Esophagus (tissue), 2 donors: ENCODE results near the gene LPAR6. TPM values are rescaled to one million over a fixed set of nuclear protein-coding genes. Genes with fewer than 3 reads are reported as not detected.
"Not testable (repeated sequence)": the region's sequence is repeated elsewhere in the genome, so short reads cannot be mapped to it uniquely, and the experiment has no call there.

Experiments used
- H3K27ac ChIP-seq, 2 donors: one replicate each; pipeline ENCODE4 v1.5.1; 2013; ENCODE audit warnings: low read depth in 2 of 2, mild to moderate bottlenecking in 2 of 2, inconsistent platforms in 1 of 2, low read length in 1 of 2, moderate library complexity in 1 of 2
- H3K27me3 ChIP-seq, 2 donors: one replicate each; pipeline ENCODE4 v1.6.1; 2013; ENCODE audit warnings: low read length in 2 of 2, control low read depth in 1 of 2, mild to moderate bottlenecking in 1 of 2; ENCODE audit not compliant: insufficient read depth in 2 of 2, control insufficient read depth in 1 of 2
- H3K36me3 ChIP-seq, 2 donors: one replicate each; pipeline ENCODE4 v1.6.1; 2013; ENCODE audit warnings: low read length in 1 of 2; ENCODE audit not compliant: control insufficient read depth in 2 of 2, insufficient read depth in 2 of 2
- H3K4me1 ChIP-seq, 2 donors: one replicate each; pipeline ENCODE4 v1.6.1; 2013; ENCODE audit warnings: low read length in 1 of 2; ENCODE audit not compliant: control insufficient read depth in 2 of 2, insufficient read depth in 2 of 2
- H3K4me3 ChIP-seq, 2 donors: one replicate each; pipeline ENCODE4 v1.5.1; 2013; ENCODE audit warnings: low read length in 2 of 2, mild to moderate bottlenecking in 2 of 2, low read depth in 1 of 2, moderate library complexity in 1 of 2
- H3K9me3 ChIP-seq, 2 donors: one replicate each; pipeline ENCODE4 v1.6.1; 2013; ENCODE audit warnings: mild to moderate bottlenecking in 2 of 2, low read depth in 1 of 2, low read length in 1 of 2, moderate library complexity in 1 of 2; ENCODE audit not compliant: control insufficient read depth in 2 of 2, insufficient read depth in 1 of 2
- WGBS, 2 donors: extraction: QIAGEN DNeasy Blood & Tissue Kit; methylation state at CpG; one replicate each; pipeline ENCODE4 v1.1.7; 2013; 5-methylcytosine and 5-hydroxymethylcytosine counted together
- polyA plus RNA-seq, 2 donors: library from polyadenylated mRNA; stranded (reverse); fragments of 200-250 nt; gene quantifications; one replicate each; pipeline ENCODE4 v1.2.3, GENCODE V29; 2013
- donor health status: healthy with polysubstance abuse.
- donor health status: Bipolar disorder and iron deficiency.

Gene LPAR6
- polyA plus RNA-seq, 2 donors, result 57.6 to 87.5 TPM

DNA sequence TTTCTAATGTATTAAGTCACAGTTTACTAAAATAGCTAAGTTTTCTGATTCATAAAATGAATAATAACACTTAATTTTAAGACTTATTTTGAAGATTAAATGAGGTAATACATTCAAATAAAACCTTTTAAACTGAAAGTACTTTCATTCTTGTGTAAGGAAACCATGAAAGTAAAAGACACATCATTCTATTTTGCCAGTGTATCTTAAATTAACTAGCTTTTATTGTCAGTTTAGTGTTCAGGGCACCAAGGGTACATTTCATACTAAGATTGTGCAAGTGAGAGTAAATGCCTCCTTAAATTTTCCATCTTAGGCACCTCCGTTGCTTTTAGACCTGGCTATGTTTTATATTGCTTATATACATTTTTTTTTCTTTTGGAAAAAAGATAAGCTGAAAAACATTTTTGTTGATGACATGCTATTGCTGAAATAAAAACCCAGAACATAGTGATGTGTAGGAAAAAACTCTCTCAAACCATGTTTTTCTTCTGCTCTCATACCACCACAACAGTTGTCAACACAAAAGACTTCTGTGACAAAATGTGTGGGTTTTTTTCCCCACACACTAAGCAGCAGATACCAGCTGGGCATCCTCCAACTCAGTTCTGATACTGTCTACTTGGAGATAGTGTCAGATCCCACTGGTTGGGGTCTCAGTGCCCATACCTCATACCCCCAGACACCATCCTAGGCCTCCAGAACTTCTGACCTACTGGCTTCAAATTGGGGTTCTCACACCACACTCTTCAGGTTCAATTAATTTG, 30.7 kb upstream of the LPAR6 start:
- WGBS, 2 donors, result 63 to 71% methylated on average over 1 of the region's 1 CpG
- Histone ChIP-seq H3K36me3 (no peaks in the 10 kb centered on the region), H3K27ac (peak overlapping the region in 1 of 2 donors; percentile 10), H3K4me1 (no peaks in the 10 kb centered on the region), H3K27me3 (no peaks in the 10 kb centered on the region), H3K9me3 (no peaks in the 10 kb centered on the region), H3K4me3 (no peak overlapping the region)

DNA sequence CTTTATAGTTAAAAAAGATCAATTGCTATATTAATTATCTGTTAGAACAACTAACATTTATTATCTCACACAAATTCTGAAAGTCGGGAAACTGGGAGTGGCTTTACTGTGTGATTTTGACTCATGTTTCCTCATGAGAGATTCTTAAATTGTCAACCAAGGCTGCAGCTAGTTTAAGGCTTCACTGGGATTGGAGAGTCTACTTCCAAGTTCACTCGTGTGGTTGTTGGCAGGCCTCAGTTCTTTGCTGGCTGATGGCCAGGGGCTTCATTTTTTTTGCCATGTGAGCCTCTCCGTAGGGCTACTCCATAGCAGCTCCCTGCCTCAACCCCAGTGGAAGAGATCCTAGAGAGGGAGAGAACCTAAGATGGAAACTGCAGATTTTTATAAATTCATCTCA, 24.5 kb upstream of the LPAR6 start:
- 15 to 16% methylated on average over 3 of the region's 3 CpGs for WGBS, 2 donors
- no peaks in the 10 kb centered on the region for H3K36me3 ChIP-seq
- H3K27ac ChIP-seq, result peak overlapping the region; percentile 88 to 94
- no peaks in the 10 kb centered on the region for H3K27me3 ChIP-seq
- H3K9me3 ChIP-seq, result no peaks in the 10 kb centered on the region
- H3K4me3 ChIP-seq, result no peak overlapping the region
- no peaks in the 10 kb centered on the region for H3K4me1 ChIP-seq

DNA sequence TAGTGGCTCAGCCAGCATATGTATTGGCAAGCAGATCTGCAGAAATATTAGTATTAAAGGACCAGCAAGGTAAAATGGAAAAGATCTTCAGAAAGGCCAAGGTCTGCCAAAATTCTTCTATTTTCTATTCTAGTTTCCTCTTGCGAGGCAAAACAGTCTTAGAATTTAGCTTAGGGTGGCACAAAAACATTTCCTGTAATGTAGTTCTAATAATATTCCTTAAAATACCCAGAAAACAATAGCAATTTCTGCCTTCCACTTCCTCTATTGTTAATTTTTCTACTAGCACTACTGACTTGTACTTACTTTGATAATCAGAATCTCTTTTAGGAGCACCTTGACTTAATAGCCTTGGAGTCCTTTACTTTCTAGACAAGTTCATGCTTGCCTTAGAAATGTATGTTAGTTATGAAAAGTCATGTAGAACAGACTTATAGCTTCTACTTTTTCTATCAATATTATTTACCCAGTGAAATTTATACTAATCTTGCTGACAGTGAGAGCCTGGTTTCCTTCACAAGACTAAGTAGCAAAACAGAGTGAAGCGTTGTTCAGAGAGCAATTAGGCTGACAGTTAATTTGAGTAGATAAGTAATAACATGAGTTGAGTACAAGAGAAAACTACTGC, 23.9 kb upstream of the LPAR6 start:
- Histone ChIP-seq H3K9me3 (no peaks in the 10 kb centered on the region), H3K4me1 (no peaks in the 10 kb centered on the region), H3K36me3 (no peaks in the 10 kb centered on the region), H3K4me3 (no peak overlapping the region), H3K27ac (peak overlapping the region in 1 of 2 donors; percentile 86), H3K27me3 (no peaks in the 10 kb centered on the region)
- 38 to 61% methylated on average over 2 of the region's 2 CpGs for WGBS, 2 donors

DNA sequence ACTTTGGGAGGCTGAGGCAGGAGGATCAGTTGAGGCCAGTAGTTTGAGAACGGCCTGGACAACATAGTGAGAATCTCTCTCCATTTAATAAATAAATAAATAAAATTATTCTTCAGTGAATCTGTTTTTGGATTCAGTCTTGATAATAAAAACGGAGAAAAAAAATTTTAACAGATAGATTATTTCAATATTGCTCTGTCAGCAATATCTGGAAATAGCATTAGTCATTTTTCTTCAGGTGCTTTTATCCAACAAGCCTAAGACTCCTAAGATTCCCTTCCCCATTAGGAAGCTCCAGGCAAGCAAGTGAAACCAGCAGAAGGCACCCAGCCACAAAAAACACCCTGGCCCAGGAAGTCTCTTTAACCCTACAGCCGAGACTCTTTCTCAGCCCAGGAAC, 21.3 kb upstream of the LPAR6 start:
- no peaks in the 10 kb centered on the region for H3K9me3 ChIP-seq
- H3K27ac ChIP-seq, result peak overlapping the region; percentile 20 to 25
- no peaks in the 10 kb centered on the region for H3K36me3 ChIP-seq
- no peak overlapping the region for H3K4me3 ChIP-seq
- no peaks in the 10 kb centered on the region for H3K4me1 ChIP-seq
- WGBS, 2 donors, result 90 to 93% methylated on average over 3 of the region's 3 CpGs
- no peaks in the 10 kb centered on the region for H3K27me3 ChIP-seq

DNA sequence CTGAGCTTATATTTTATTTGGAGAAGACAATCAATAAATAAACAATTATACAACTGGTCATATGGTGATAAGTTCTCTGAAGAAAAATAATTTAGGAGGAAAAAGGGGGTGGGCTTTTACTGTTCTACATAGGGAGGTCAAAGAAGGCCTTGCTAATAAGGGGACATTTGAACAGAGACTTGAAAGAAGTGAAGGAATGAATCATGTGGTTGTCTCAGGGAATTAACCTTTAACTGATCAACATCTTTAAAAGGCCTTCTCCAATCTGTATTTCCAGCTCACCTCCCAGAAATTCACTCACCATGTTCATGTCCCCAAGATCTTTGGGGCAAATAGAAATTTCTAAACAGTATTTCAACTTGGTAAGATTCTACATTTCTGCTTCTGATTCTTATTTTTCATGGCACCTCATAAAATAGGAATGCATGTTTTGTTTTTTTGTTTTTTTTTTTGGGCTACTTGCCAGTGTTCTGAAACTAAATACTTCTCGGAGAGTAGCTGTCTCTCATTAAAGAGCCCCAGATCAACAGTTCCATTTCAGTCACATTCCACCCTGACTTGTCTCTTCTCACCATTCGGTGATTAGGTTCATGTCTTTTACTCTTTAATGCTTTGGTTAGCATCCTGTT, 19.2 kb upstream of the LPAR6 start:
- Histone ChIP-seq H3K27ac (peak overlapping the region in 1 of 2 donors; percentile 9), H3K27me3 (no peaks in the 10 kb centered on the region)
- WGBS, 2 donors, result 43 to 48% methylated on average over 2 of the region's 2 CpGs

DNA sequence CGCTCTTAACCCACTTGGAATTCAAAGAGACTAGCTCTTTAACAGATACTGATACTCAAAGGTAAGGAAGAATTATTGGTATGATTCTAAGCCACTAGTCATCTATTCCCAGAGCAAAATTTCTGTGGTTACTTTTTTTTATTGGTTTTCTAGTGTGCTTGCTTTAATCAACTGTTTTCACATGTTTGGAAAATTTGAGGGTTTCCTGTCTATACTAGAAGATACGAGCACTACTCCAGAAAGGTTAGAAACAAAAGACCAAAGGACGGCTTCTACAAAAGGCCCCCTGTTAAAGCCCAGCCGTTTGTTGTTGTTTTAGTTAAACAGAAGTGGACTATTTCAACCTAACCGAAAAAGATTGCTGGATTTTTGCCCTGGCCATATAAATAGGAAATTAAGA, 18.5 kb upstream of the LPAR6 start:
- H3K9me3 ChIP-seq, result no peaks in the 10 kb centered on the region
- WGBS, 2 donors, result 63 to 65% methylated on average over 5 of the region's 5 CpGs

More for the DNA sequence above, 19.2 kb upstream of the LPAR6 start:
- H3K36me3 ChIP-seq, result no peaks in the 10 kb centered on the region
- H3K9me3 ChIP-seq, result no peaks in the 10 kb centered on the region
- no peak overlapping the region for H3K4me3 ChIP-seq
- H3K4me1 ChIP-seq, result no peaks in the 10 kb centered on the region

DNA sequence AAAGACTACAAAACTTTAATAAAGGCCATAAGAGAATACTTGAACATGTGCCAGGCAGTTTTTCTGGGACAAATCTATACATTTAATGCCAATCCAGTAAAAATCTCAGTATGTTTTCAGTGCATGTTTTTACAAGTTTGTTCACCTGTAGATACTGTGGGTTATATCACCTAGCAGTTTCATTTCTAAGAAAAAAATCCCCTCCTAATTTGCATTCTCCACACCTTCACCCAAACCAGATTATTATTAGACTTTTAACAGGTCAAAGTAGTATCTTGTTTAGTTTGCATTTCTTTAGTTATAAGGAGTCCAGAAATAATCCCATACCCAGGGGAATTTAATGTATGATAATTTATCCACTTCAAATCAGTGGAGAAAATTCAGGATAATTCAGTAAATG, 17.0 kb upstream of the LPAR6 start:
- no peaks in the 10 kb centered on the region for H3K4me1 ChIP-seq
- H3K4me3 ChIP-seq, result no peak overlapping the region
- no peaks in the 10 kb centered on the region for H3K9me3 ChIP-seq
- no peak overlapping the region for H3K27ac ChIP-seq
- H3K36me3 ChIP-seq, result no peaks in the 10 kb centered on the region
- H3K27me3 ChIP-seq, result no peaks in the 10 kb centered on the region

More for the DNA sequence above, 18.5 kb upstream of the LPAR6 start:
- Histone ChIP-seq H3K36me3 (no peaks in the 10 kb centered on the region), H3K4me1 (no peaks in the 10 kb centered on the region), H3K27ac (peak overlapping the region in 1 of 2 donors; percentile 25), H3K4me3 (no peak overlapping the region), H3K27me3 (no peaks in the 10 kb centered on the region)

DNA sequence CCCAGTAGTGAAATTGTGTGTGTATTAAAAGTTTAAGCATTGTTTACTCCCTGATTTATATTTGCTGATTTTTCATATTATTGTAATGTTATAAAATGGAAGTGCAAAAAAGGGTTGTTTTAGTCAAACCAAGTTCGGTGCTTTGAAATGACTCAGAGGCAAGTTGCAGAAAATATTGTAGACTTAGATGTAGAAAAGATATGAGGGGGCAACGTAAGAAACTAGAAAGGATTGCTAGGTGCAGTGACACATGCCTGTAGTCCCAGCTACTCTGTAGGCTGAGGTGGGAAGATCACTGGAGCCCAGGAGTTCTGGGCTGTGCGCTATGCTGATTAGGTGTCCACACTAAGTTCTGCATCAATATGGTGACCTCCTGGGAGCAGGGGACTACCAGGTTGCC, 16.1 kb upstream of the LPAR6 start:
- Histone ChIP-seq H3K9me3 (no peaks in the 10 kb centered on the region), H3K4me1 (no peaks in the 10 kb centered on the region), H3K27ac (no peak overlapping the region), H3K27me3 (no peaks in the 10 kb centered on the region), H3K36me3 (no peaks in the 10 kb centered on the region), H3K4me3 (no peak overlapping the region)
- WGBS, 2 donors, result 88 to 92% methylated on average over 3 of the region's 3 CpGs

DNA sequence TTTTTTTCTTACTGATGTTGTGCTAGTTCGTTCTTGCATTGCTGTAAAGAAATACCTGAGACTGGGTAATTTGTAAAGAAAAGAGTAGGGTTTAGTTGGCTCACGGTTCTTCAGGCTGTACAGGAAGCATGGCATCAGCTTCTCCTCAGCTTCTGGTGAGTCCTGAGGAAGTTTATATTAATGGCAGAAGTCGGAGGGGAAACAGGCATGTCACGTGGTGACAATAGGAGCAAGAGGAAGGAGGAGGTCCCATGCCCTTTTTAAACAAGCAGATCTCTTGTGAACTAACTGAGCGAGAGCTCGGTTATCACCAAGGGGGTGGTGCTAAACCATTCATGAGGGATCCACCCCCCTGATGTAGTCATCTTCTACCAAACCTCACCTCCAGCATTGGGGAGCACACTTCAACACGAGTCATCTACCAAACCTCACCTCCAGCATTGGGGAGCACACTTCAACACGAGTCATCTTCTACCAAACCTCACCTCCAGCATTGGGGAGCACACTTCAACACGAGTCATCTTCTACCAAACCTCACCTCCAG, 13.9 kb upstream of the LPAR6 start:
- H3K4me3 ChIP-seq, H3K9me3 ChIP-seq, H3K27me3 ChIP-seq, H3K36me3 ChIP-seq, H3K4me1 ChIP-seq: not testable (repeated sequence)
- peak overlapping the region in 1 of 2 donors; percentile 13 for H3K27ac ChIP-seq
- WGBS, 2 donors, result 79 to 81% methylated on average over 8 of the region's 9 CpGs
